ENCODE measurements around the gene ALPI.

Gene ALPI

GRCh38 chr2:232486558-232487384, 30.8 kb downstream of the ALPI start:
- no peaks in the 10 kb centered on the region for H3K9me3 ChIP-seq (ENCODE audit: control insufficient read depth, insufficient read depth, low read depth, low read length)
- peaks cover 0 to 8% of the 10 kb centered on the region in 2 experiments; a peak in 1 of 3 replicates for H3K36me3 ChIP-seq (ENCODE audit: control insufficient read depth in 2 of 2, insufficient read depth in 1 of 2, low read length in 2 of 2)
- no peak overlapping the region; the same call in 1 of the 2 replicates for H3K27ac ChIP-seq (ENCODE audit: extremely low read depth, low read depth, low read length)
- ChIA-PET POLR2A (no interaction called here), CTCF (interaction anchor here (1.1 kb wide), 1 partner anchor 37 kb away, joined by 3 read pairs; no protein-coding TSS in a partner anchor)
- peak overlapping the region; percentile 32 for H3K4me3 ChIP-seq (ENCODE audit: low read depth, low read length)
- H3K4me1 ChIP-seq (ENCODE audit: control insufficient read depth, insufficient read depth, low read length) = no peaks in the 10 kb centered on the region
- TF ChIP-seq ZNF747 (tag by site-specific recombination; IDR thresholded peaks at IDR 0.05) (no peak), ZNF175 (tag by site-specific recombination; IDR thresholded peaks at IDR 0.05) (no peak), ZNF140 (tag by site-specific recombination; IDR thresholded peaks at IDR 0.05) (no peak), KLF1 (tag by site-specific recombination; IDR thresholded peaks at IDR 0.05) (peak; percentile 36; the same call in 1 of the 2 replicates), ZNF629 (tag by site-specific recombination; IDR thresholded peaks at IDR 0.05) (no peak), ZNF354C (tag by site-specific recombination; IDR thresholded peaks at IDR 0.05; ENCODE audit: borderline replicate concordance, low read depth) (no peak)

GRCh38 chr2:232487385-232488096, 31.6 kb downstream of the ALPI start, which contains the start of gene ECEL1:
Gene ECEL1 (minus strand): TSS chr2:232487834. CDS start chr2:232486653, 1,181 bp downstream.
- no peak within 1 kb of the TSS; the same call in 1 of the 2 replicates for H3K27ac ChIP-seq (ENCODE audit: extremely low read depth, low read depth, low read length)
- H3K4me3 ChIP-seq (ENCODE audit: low read depth, low read length) = peak within 1 kb of the TSS; percentile 32
- no peaks in the 10 kb centered on the region for H3K9me3 ChIP-seq (ENCODE audit: control insufficient read depth, insufficient read depth, low read depth, low read length)
- ChIA-PET POLR2A (no interaction called here), CTCF (interaction anchor here (1.1 kb wide), 2 partner anchors 36 to 48 kb away, joined by 3 read pairs; no protein-coding TSS in a partner anchor)
- TF ChIP-seq EGR2 (tag by site-specific recombination; IDR thresholded peaks at IDR 0.05; ENCODE audit: low read depth) (0 out of 2 replicates have a peak, but pooled peaks have one; percentile 15), ZBTB26 (tag by site-specific recombination; optimal IDR thresholded peaks at IDR 0.05) (peak; percentile 24), ZNF529 (tag by site-specific recombination; IDR thresholded peaks at IDR 0.05; ENCODE audit: insufficient replicate concordance) (no peak), ZFHX2 (tag by site-specific recombination; conservative IDR thresholded peaks at IDR 0.05) (peak; percentile 33; the same call in 1 of the 2 replicates), HOXD13 (CRISPR knock-in tag; IDR thresholded peaks at IDR 0.05; ENCODE audit: borderline replicate concordance) (no peak), PRDM1 (tag by site-specific recombination; IDR thresholded peaks at IDR 0.05) (no peak), ZNF398 (tag by site-specific recombination; IDR thresholded peaks at IDR 0.05) (peak; percentile 35; the same call in 1 of the 2 replicates), PBX3 (CRISPR knock-in tag; IDR thresholded peaks at IDR 0.05) (0 out of 2 replicates have a peak, but pooled peaks have one; percentile 34), ZNF654 (tag by site-specific recombination; IDR thresholded peaks at IDR 0.05; ENCODE audit: low read depth) (no peak)
- no peaks in the 10 kb centered on the region for H3K4me1 ChIP-seq (ENCODE audit: control insufficient read depth, insufficient read depth, low read length)
- peaks cover 0 to 4% of the 10 kb centered on the region in 2 experiments; a peak in 1 of 3 replicates for H3K36me3 ChIP-seq (ENCODE audit: control insufficient read depth in 2 of 2, insufficient read depth in 1 of 2, low read length in 2 of 2)
